GM21390 (cell line): Measurements from ENCODE around the gene LYRM4.

Source experiments
- ATAC-seq: cut with Tn5 transposase; IDR thresholded peaks from one replicate; pipeline ENCODE4 v1.9.1; 2021; ENCODE audit not compliant: unreplicated experiment

The LYRM4 gene

DNA sequence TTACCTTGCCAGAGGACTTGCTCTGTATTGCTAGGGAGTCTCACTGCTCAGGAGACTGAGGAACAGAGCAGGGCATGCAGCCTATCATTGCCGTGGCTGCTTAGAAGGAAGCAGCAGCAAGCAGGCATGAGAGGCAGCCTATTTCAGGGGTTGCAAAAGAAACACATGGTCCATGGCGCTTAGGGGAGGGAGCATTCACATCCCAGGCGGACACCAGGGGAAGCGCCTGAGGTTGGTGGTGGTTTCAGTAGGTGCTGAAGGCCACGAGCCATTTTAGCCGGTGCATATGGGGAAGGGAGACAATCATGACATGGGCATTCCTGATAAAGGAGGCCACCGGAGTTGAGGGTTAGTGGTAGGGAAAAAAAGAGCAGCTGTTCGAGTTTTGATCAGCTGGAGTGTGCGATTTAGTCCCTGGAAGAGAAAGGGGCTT lies 21.5 kb upstream of the LYRM4 start:
- no peak for ATAC-seq

- ATAC-seq = no peak
Observed at GRCh38 chr6:5280920-5281319, 20.2 kb upstream of the LYRM4 start.

- ATAC-seq = no peak
Observed at GRCh38 chr6:5279891-5280338, 19.2 kb upstream of the LYRM4 start.

- ATAC-seq = no peak
Observed at GRCh38 chr6:5278565-5279120, 17.9 kb upstream of the LYRM4 start.

DNA sequence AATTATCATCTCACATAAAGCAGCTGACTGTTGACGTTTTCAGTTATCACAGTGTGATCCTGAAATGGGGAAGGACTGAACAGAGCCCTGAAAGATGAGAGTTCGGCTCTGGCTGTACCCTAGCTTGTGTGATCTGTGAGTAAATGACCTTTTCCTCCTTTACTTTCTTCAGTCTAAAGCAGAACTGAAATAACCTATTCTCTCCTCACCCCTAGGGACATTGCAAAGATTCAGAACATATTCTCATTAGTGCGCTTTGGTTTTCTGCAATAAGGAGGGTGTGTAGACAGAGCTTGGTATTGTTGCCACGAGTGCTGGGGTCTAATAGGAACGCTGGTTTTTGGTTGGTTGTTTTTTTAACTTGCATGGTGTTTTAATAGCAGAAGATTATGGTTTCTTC lies 17.3 kb upstream of the LYRM4 start:
- peak; percentile 73 for ATAC-seq

DNA sequence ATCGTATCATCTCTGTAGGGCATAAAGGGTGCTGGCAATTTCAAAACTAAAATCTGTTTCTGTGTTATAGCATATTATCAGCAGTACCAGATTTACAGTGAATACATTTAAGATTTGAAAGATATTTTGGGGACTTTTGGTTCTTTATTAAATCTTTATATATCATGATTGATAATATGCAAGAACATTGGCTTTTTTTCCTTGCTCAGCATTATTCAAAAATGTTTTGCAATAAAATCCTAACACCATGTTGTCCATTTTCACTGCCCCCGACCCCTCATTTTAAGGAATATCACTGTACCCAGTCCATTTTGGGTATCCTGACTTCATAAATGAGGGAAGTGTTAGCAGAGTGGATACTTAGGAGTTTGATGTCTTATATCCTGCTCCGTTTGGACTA lies 16.8 kb upstream of the LYRM4 start:
- no peak for ATAC-seq

DNA sequence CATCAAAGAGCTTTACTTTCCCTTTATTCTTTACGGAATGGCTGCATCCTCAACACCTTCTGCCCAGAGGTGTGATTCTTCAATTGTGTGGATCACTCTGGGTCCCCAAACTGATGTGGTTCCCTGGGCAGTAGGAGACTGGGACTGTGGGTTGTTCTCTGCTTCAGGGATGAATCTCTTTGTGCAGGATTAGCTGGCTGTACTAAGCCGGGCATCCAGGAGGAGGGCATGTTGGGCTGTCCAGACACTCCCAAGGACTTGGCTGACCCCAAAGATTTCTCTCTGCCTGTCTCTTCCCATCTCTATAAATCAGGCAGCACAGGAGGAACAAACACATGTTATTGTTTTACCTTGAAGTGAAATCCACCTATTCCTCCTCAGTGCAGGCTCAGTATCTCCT lies 15.8 kb upstream of the LYRM4 start:
- no peak for ATAC-seq

DNA sequence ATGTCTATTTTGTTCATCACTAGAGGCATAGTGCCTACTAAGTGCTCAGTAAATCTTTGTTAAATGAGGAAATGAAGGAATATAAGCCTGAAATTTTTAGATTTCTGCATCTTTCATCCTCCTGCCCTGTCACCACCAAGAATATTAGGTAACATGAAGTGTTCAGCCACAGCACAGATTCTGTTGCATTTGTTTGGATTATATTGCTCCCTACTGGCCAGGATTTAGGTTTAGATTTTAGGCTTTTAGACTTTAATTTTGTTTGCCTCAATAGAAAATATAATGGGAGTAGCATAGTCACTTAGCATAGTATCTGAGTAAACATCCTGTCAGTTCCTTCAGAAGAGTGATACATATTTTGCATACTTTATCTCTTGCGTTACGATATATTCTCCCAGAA lies 14.7 kb upstream of the LYRM4 start:
- no peak for ATAC-seq

DNA sequence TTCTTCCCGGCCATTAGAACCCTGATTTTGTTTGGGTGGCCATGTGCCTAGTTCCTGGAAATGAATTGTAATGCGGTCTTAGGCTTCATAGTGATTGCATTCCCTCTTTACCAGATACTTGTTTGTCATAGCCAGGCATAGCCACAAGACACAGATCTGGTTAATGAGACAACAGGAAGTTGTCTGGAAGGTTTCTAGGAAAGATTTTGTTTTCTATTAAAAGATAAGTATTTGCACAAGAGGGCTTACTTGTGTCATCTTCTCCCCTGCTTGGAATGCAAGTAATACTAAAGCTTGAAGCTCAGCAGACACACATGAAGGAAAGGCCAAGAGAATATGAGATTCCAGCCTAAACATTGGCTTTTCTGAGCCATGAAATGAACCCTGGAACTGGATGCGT lies 13.5 kb upstream of the LYRM4 start:
- ATAC-seq = no peak

DNA sequence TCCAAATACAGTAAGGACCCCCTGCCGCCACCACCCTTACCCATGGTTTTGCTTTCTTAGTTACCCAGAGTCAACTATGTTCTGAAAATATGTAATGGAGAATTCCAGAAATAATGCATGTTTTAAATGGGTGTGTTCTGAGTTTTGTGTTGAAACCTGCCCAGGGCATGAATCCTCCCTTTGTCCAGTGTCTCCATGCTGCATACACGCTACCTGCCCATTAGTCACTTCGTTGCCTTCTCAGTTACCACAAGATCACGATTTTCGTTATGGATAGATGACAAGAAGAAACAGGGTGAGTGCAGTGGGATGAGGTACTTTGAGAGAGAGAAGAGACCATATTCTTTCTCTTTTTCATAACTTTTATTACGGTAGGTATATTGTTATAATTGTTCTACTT lies 11.2 kb upstream of the LYRM4 start:
- no peak for ATAC-seq

- ATAC-seq = no peak
Observed at GRCh38 chr6:5270093-5270680, 9.4 kb upstream of the LYRM4 start.

DNA sequence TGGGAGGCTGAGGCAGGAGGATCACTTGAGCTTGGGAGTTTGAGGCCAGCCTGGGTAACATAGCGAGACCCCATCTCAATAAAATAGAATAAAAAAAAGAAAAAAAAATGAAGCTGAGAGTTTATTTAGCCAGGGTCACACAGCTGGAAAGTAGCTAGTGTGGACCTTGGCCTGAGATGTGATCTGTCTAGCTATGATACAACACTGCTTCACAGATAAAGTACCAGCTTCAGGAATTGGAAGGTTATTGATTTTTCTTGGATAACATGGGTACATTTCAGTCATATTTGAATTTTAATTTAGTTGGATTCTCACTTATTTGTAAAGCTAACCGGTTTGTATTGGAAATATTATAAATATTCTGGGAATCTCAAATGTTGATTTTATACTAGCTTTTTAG lies 5.7 kb upstream of the LYRM4 start:
- ATAC-seq = no peak

DNA sequence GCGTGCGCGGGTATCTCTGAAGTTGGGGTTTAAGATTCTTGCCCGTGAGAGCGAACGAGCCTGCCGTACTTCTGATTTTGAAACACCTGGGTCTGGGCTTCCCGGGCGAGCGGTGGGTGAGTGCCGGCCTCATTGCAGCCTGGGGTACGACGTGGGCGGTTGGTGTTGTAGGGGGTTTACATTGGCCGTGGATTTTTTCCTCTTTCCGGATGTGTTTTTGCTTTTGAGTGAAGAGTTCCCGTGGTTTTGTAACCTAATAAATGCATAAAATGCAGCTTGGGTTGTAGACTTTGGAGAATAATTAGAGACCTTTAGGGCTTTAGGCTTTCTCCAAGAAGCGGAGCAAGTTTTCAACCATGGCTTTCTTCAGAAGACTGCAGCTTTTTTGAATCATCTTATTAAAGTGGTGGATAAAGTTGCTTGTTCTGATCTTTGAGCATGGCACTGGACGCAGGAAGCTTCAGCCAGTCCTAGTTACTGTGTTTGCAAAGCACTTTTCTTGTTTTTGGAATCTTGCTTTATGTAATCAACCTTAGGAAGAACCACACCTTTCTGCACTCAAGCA lies 877 bp upstream of the LYRM4 start:
- no peak for ATAC-seq

DNA sequence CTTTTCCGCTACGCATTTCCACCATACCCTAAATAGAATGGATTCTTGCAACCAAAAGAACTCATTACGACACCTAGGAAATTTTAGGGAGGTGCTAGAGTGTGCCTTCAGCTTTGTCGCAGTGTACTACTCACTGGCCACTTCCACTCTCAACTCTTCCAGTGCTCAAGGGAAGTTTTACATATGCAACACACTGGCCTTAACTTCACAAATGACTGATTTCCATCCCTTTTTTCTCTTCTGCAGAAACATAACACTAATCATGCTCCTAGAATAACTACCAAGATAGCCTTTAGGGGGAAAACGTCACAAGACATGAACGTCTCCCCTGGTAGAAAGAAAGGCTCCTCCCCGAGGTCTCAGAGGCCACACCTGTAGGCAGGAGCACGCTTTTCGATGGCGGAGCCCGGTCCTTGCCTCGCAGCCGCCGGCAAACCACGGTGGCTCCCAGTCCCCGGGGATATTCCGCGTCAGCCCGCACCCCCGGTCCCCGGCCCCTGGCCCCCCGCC lies 584 bp downstream of the LYRM4 start:
- ATAC-seq = peak; percentile 74

GRCh38 chr6:5259428-5259827 lies 1.3 kb downstream of the LYRM4 start:
- ATAC-seq = no peak

DNA sequence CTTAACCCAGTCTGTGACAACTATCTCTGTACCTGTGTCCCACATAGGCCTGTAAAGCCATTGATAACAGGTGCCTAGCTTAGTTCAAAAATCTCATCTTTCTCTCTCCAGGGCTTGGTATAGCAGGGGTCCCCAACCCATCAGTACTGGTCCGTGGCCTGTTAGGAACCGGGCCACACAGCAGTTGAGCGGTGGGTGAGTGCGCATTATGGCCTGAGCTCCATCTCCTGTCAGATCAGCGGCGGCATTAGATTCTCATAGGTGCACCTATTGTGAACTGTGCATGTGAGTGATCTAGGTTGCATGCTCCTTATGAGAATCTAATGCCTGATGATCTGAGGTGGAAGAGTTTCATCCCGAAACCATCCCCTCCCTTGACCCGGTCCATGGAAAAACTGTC lies 3.4 kb downstream of the LYRM4 start:
- no peak for ATAC-seq

DNA sequence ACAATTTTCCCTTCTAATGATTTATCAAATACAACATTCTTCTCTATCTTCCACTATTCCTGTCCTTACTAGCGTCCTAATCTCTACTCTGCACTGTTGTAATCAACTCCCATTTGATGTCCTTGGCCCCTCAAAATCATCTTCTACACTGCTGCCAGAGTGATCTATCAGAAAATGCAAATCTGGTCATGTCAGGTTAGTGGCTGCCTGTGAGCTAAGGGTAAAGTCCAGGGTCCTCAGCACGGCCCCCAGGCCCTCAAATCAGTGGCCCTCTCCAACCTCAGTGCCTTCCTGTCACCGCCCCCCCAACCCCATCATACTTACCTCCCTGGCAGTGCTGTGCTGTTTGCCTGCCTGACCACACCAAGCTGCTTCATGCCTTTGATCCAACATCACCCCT lies 3.8 kb downstream of the LYRM4 start:
- ATAC-seq = no peak

DNA sequence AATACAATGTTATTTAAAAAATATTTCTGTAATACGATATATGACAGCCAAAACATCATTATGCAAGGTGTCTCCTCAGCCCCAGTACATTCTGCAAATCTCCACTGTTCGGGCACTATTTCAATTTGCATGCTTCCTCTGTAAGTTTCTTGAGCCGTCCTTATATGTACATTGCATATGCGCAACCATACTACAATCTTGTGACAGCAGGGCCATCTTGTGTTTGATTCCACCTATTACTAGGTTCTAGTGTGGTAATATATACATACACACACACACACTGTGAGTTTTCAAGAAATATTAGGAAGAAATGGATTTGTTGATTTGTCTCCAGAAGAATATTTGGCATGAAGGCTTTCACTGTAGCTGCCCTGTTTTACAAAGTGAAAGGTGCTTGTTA lies 9.8 kb downstream of the LYRM4 start:
- no peak for ATAC-seq

DNA sequence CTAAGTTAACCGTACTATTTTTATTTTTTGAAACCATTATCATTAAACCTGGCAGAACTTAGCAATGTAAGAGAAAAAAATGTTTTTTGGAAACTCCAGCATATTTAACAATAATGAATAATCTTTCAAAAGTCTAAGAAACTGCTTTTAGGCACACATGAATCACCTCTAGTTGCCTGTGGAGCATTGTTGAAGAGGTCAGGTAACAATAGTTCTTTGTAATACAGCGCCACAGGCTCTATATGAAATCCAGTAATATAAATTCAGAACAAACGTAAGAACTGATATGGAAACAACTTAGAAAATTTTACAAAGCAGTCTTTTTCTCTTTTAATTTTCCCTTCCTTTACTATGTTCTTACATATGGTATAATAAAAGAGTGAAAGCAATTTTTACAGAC lies 10.3 kb downstream of the LYRM4 start:
- no peak for ATAC-seq

GRCh38 chr6:5249451-5250122 lies 11.2 kb downstream of the LYRM4 start:
- ATAC-seq = no peak

DNA sequence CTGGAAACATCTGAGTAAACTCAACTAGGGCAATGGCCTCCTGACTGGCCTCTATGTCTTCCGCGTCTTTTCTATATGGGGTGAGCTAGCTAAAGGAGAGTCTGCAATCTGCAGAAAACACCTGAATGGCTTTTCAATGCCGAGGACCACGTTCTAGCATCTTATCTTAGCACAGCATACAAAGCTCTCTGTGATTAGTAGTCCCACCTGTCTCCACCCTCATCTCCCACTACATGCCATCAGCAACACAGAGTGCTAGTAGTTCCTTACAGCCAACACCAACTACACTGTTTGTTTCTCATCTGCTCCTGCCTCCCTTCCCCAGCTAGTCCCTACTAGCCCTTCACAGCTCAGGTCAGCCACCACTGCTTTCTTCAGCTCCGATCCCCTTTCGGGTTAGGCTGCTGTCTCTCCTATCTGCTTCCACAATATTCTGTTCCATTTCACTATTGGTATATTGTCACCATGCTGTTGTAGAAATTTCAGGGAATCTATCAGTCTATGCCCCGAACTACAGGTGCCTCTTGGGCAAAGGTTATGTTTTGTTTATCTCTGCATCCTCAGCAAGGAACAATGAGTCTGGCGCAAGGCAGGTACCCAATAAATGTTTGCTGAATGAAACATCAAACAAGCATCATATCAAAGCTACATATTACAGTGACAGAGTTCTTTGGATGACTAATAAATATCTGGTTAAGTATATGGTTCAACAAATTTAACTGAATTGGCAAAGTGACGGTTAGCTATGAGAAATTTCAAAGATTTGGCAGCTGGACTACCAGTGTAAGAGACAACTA lies 12.2 kb downstream of the LYRM4 start:
- ATAC-seq = no peak
